Neutrophil (primary cell): Measurements from ENCODE around the gene MPPE1.

Experiments
- H3K27ac ChIP-seq: fragments of 200-600 bp; sonication (generic); 2 replicates; pipeline ENCODE4 v1.5.1; 2016; ENCODE audit warnings: mild to moderate bottlenecking, moderate library complexity
- H3K27me3 ChIP-seq: fragments of 200-600 bp; sonication (generic); 2 replicates; pipeline ENCODE4 v1.6.0; 2016; ENCODE audit warnings: mild to moderate bottlenecking
- H3K36me3 ChIP-seq: fragments of 200-600 bp; sonication (generic); 2 replicates; pipeline ENCODE4 v1.5.1; 2017
- H3K4me1 ChIP-seq, 2 experiments: fragments of 200-600 bp in 1 of 2; sonication (generic) in 1 of 2; 1 replicate in 1 of 2; 2 replicates in 1 of 2; pipeline versions ENCODE4 v1.5.1 to v1.6.1; 2013 to 2016; ENCODE audit warnings: low read depth in 1 of 2, low read length in 1 of 2, mild to moderate bottlenecking in 1 of 2, moderate library complexity in 1 of 2; ENCODE audit not compliant: control insufficient read depth in 1 of 2, insufficient read depth in 1 of 2
- H3K4me3 ChIP-seq, 2 experiments: fragments of 200-600 bp in 1 of 2; sonication (generic) in 1 of 2; 1 replicate in 1 of 2; 2 replicates in 1 of 2; pipeline ENCODE4 v1.5.1; 2013 to 2016; ENCODE audit warnings: low read depth in 1 of 2, low read length in 1 of 2, mild to moderate bottlenecking in 1 of 2, moderate library complexity in 1 of 2
- H3K9me3 ChIP-seq: fragments of 200-600 bp; sonication (generic); 2 replicates; pipeline ENCODE4 v1.5.1; 2016
- TF ChIP-seq, protein P1 (sequence below): fragments of 200-600 bp; sonication (generic); IDR thresholded peaks from 2 replicates; pipeline ENCODE4 v1.5.1; 2016; ENCODE audit warnings: antibody characterized with exemption

Gene MPPE1

DNA sequence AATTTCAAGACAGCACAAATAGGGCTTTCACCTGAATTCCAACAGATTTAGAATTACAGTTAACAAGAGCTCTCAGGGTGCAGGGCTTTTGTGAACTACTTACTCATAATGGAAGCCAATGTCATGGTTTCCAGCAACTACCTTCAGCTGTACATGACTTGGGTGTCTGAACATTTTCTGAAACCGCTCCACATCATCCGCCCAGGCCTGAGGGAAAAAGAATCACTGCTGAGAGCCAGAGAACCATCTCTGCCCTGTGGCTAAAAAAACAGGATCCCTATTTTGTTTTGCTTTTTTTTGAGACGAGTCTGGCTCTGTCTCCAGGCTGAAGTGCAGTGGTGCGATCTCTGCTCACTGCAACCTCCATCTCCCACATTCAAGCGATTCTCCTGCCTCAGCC, 18.8 kb downstream of the MPPE1 start:
- Histone ChIP-seq H3K27ac (peak overlapping the region; percentile 20), H3K9me3 (no peaks in the 10 kb centered on the region), H3K27me3 (no peaks in the 10 kb centered on the region), H3K36me3 (peaks cover 84% of the 10 kb centered on the region), H3K4me1 (peaks cover 30 to 33% of the 10 kb centered on the region in 2 experiments), H3K4me3 (no peak overlapping the region)
- TF ChIP-seq, protein P1, sequence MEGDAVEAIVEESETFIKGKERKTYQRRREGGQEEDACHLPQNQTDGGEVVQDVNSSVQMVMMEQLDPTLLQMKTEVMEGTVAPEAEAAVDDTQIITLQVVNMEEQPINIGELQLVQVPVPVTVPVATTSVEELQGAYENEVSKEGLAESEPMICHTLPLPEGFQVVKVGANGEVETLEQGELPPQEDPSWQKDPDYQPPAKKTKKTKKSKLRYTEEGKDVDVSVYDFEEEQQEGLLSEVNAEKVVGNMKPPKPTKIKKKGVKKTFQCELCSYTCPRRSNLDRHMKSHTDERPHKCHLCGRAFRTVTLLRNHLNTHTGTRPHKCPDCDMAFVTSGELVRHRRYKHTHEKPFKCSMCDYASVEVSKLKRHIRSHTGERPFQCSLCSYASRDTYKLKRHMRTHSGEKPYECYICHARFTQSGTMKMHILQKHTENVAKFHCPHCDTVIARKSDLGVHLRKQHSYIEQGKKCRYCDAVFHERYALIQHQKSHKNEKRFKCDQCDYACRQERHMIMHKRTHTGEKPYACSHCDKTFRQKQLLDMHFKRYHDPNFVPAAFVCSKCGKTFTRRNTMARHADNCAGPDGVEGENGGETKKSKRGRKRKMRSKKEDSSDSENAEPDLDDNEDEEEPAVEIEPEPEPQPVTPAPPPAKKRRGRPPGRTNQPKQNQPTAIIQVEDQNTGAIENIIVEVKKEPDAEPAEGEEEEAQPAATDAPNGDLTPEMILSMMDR: no peak

- peaks cover 30 to 33% of the 10 kb centered on the region in 2 experiments for H3K4me1 ChIP-seq
- TF ChIP-seq, protein P1: no peak
- peak overlapping the region; percentile 31 for H3K27ac ChIP-seq
- H3K27me3 ChIP-seq: no peaks in the 10 kb centered on the region
- H3K9me3 ChIP-seq: no peaks in the 10 kb centered on the region
- no peak overlapping the region for H3K4me3 ChIP-seq
- H3K36me3 ChIP-seq: peaks cover 90% of the 10 kb centered on the region
Measured at GRCh38 chr18:11888726-11889125, 19.4 kb downstream of the MPPE1 start.

GRCh38 chr18:11887328-11888128, 20.6 kb downstream of the MPPE1 start:
- Histone ChIP-seq H3K27ac (peak overlapping the region; percentile 15), H3K36me3 (peaks cover 79% of the 10 kb centered on the region), H3K9me3 (no peaks in the 10 kb centered on the region), H3K4me1 (peaks cover 30 to 33% of the 10 kb centered on the region in 2 experiments), H3K4me3 (no peak overlapping the region), H3K27me3 (no peaks in the 10 kb centered on the region)
- TF ChIP-seq, protein P1: no peak

DNA sequence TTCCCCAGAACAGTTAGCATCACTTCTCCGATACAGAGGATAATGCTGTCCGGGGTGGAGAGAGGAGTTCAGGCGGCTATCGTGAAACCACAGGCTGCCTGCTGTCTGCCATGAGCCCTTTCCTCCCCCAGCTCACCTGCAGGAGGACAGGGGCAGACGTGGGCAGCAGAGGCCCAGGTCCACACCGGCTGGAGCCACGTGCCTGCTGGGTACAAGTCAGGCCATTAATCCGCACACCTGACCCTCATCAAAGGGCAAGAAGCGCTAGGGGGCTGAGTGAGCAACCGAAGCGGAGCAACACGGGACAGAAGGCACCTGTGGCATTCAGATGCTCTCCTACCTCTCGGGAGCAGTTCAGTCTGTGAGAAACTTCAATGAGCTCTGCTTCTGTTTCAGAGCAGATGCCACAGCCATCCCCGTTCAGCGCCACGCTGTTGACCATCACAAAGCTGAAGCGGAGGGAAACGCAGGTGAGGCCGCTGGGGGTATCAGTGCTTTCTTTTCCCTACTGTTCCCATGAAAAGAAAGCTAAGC, 21.5 kb downstream of the MPPE1 start:
- H3K4me3 ChIP-seq: no peak overlapping the region
- TF ChIP-seq, protein P1: no peak
- peaks cover 30 to 33% of the 10 kb centered on the region in 2 experiments for H3K4me1 ChIP-seq
- peak overlapping the region; percentile 15 for H3K27ac ChIP-seq
- no peaks in the 10 kb centered on the region for H3K27me3 ChIP-seq
- peaks cover 74% of the 10 kb centered on the region for H3K36me3 ChIP-seq
- H3K9me3 ChIP-seq: no peaks in the 10 kb centered on the region

- Histone ChIP-seq H3K9me3 (no peaks in the 10 kb centered on the region), H3K4me3 (no peak overlapping the region), H3K27me3 (no peaks in the 10 kb centered on the region), H3K4me1 (peaks cover 39 to 45% of the 10 kb centered on the region in 2 experiments), H3K27ac (peak overlapping the region; percentile 87), H3K36me3 (peaks cover 73% of the 10 kb centered on the region)
- TF ChIP-seq, protein P1: no peak
Measured at GRCh38 chr18:11885278-11885947, 22.7 kb downstream of the MPPE1 start.
